CMK (cell line): Measurements from ENCODE around the gene U2SURP.
"Not testable (repeated sequence)": the region's sequence is repeated elsewhere in the genome, so short reads cannot be mapped to it uniquely, and the experiment has no call there.

Experiments
- DNase-seq: peaks from one replicate; pipeline ENCODE4 v3.0.0-alpha.2; 2010; ENCODE audit warnings: low read depth

The U2SURP gene

DNA sequence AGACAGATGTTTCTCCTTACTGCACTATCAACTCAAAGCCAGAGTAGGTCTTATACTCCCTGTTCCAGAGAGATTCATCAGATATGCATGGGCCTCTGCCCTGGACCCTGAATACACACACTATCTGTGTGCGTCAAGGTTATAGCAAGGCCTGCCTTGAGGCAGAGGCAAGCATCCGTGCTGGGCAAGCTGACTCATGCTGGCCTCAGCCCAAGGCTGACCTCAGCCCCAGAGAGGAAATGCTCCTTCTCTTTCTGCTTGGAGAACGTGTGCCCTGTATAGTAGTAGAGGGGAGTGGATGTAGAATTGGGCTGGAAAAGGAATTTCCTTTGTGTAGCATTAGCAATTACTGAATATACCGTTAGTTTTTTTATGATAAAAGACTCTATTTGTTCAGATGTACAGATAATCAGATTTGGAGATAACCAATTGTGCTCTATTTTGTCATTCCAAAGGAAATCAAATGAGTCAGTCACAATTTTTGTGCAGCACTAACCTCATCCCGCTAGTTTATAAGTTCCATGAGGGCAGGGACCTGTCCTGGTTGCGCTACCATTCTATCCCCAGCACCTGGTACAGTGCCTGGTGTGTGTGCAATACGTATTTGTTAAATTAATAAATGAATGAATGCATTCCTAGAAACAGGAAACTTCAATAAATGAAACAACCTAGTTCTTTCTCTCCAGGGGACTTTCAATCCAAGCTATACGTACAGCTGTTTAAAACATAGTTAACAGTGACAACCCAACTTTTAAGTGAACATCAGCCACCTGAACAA is 24.6 kb upstream of the U2SURP start:
- DNase-seq: peak; percentile 34

DNA sequence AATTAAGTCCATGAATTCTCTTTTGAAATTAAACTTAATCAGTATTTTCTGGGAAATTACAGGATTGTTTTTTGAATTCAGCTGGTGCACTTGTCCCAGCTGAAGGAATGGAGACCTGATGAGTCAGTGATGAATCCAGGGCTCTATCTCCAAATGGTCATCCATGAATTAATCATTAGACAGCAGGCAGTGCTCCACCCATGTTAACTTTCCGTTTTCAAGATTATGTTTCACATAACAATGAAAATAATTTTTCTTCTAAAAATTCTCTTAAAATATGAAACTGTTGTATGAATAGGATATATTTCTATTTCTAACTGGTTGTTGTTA is 24.0 kb upstream of the U2SURP start:
- no peak for DNase-seq

DNA sequence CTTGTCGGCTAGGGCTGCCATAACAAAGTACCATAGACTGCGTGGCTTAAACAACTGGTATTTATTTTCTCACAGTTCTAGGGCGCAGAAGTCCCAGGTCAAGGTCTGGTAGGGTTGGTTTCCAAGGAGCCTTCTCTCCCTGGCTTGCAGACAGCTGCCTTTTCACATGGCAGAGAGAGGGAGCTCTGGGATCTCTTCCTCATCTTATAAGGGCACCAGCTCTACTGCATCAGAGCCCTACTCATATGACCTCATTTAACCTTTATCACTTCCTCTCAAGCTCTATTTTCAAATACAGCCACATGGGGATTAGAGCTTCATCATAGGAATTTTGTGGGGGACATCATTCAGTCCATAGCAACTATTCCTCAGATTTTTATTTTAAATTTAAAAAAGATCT is 20.3 kb upstream of the U2SURP start:
- DNase-seq: no peak

DNA sequence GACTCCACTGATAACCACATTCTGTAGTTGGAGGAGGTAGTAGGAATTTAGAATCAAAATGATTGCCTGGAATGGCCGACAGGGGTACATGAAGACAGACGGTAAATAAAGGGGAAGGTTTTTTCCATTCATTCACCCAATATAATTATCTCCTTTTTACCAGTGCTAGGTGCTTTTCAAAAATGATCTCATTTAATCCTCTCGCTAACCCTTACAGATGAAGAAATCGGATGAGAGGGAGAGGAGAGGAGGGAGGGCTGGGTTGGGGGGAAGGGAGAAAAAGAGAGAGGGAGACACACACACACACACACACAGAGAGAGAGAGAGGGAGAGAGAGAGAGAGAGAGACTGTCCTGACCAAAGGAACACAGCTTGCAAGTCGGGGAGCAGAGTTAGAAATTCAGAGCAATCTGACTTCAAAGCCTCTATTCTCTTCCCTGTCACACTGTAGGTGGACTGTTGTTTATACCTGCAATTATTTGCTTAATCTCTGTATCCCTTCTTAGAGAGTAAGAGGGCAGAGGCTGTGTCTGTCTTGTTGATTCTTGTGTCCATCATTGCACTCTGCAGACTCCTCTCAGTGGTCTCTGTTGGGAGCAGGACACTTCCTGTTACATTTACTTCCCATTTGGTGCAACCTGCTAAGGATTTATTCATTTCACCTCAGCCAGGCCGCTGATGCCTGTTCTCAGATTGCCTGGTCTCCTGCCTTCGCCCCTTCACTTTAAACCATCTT is 19.2 kb upstream of the U2SURP start:
- DNase-seq: no peak

DNA sequence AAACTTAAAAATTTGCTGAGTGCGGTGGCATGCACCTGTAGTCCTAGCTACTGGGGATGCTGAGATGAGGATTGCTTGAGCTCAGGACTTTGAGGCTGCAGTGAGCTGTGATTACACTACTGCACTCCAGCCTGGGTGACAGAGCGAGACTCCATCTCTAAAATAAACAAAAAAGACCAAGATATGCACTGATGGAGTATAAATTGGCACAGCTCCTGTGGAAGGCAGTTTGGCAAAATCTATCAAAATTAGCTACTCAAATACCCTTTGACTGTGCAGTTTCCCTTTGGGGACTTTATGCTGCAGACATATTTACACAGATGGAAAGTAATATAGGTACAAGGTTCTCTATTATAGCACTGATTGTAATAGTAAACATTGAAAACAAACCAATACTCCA is 18.1 kb upstream of the U2SURP start:
- DNase-seq: no peak

DNA sequence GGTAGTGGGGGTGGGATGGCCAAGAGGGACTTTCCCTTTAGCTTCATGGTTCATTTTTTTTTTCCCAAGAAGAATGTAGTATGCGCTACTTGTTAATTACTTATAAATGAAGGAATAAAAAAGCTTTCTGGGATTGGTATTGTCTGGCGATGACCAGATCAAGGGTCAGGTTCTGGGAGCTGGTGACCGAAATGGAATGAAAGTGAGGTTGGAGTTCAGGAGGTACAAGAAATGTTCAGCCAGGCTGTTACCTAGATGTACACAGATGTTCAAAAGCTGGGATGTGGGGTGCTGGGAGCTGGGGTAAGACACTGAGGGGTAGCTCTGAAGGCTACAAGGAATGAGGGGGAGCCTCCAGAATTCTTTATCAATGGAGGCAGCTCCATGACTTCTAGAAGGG is 17.1 kb upstream of the U2SURP start:
- DNase-seq: no peak

DNA sequence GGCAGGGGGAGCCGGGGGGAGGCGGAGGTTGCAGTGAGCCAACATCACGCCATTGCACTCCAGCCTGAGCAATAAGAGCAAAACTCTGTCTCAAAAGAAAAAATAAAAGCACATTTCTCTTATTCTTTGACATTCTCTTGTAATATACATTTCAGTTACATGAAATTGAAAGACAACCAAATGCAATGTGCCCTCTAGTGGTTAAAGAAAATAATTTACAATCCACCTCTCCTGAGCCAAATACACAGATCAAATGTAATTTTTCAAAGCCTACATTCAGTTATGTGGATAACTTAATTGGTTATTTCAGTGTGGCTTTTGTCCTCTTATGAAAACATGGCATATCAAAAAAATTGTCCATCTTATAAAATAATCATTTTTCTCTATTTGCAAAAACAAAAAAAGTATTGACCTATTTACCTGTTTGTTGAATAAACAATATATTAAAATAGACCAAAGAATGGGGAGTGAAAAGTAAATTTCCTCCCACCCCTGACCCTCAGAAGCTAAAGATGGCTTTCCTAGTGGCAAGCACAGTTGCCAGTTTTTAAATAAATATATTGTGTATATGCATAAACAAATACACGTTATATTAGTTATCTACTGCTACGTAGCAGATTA is 14.2 kb upstream of the U2SURP start:
- no peak for DNase-seq

DNA sequence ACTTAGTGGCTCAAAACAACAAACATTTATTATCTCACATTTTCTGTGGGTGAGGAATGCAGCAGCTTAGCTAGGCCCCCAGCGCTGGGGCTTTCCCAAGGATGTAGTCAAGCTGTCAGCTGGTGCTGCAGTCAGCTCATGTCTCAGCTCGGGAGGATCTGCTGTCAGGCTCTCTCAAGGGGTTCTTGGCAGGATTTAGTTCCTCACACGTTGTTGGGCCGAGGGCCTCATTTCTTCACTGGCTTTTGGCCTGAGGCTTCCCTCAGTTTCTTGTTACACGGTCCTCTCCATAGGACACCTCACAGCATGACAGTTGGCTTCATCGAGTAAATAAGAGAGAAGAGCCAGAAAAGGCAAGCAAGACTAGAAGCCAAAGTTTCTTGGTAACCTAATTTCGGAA is 13.7 kb upstream of the U2SURP start:
- DNase-seq: no peak

DNA sequence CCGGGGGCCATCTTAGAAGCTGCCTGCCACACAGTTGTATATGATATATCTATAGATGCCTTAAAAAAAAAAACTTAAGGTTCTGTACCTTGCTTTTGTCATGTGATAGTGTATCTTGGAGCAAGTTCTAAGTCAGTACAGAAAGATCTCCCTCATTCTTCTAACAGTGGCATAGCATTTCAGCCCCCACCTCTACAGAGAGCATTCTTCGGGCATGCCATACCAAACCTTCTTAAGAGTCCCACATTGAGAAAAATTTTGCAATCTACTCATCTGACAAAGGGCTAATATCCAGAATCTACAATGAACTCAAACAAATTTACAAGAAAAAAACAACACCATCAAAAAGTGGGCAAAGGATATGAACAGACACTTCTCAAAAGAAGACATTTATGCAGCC is 13.1 kb upstream of the U2SURP start:
- not testable (repeated sequence) for DNase-seq

DNA sequence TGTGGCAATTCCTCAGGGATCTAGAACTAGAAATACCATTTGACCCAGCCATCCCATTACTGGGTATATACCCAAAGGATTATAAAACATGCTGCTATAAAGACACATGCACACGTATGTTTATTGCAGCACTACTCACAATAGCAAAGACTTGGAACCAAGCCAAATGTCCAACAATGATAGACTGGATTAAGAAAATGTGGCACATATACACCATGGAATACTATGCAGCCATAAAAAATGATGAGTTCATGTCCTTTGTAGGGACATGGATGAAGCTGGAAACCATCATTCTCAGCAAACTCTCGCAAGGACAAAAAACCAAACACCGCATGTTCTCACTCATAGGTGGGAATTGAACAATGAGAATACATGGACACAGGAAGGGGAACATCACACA is 12.5 kb upstream of the U2SURP start:
- DNase-seq: not testable (repeated sequence)

DNA sequence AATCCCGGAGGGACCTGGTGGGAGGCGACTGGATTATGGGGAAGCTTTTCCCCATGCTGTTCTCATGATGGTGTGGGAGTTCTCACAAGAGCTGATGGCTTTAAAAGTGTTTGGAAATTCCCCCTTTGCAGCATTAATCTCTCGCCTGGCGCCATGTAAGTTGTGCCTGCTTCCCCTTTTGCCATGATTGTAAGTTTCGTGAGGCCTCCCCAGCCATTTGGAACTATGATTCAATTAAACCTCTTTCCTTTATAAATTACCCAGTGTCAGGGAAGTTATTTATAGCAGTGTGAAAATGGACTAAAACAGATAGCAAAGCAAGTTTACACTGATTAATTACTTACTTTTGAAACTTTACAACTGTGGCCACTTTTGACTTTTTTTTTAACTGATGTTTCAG is 10.6 kb upstream of the U2SURP start:
- no peak for DNase-seq

DNA sequence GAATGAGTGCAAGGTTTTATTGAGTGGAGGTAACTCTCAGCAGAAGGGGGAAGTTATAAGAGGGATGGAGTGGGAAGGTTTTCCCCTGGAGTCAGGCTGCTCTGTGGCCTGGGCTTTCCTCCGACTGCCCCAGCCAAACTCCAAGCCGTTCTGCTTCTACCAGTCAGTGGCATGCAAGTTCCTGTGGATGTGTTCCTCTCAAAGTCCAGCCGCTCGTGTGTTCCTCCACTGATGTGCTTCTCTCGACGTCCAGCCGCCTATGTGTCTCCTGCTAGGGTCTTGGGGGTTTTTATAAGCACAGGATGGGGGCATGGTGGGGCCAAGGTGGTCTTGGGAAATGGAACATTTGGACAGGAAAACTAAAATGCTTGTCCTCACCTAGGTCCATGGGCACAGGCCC is 9.0 kb upstream of the U2SURP start:
- DNase-seq: no peak

DNA sequence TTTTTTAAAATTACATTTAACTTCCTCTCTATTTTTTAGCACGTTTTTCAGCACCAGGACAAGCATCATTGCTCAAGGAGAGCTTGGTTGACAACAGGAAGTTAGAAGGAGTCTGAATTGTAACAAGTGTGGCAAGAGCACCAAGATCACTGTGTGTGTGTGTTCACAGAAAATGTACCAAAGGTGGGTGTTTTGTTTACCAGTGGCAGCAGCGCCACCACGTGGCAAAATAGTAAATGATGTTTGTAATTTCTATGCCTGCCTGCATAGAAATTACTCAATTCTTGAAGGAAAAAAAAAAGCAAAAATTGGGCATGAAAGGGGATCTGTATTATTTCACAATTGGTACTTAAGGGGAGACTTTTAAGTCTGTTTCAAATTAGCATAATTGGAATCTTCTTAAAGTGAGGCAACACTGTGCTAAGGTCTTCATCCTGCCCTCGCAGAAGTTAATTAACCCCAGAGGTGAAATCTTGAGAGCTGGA is 7.4 kb upstream of the U2SURP start:
- DNase-seq: no peak

DNA sequence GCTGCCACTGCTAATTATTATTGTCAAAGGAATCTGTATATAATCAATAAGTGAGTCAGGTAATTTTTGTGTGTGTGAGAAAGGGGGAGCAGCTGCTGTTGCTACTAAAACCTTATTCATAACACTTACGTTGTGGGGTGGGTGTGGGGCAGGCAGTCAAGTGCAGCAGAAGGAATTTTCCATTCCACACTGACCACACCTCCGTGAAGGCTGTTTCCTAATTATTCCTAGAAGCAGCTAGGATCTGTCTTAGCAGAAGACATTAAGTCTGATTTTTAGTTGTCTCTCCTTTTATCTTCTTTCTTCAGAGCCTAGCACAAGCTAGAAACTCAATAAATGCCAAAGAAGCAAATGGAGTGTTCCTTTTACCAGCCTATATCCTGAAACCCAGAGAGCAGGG is 4.0 kb upstream of the U2SURP start:
- DNase-seq: no peak

DNA sequence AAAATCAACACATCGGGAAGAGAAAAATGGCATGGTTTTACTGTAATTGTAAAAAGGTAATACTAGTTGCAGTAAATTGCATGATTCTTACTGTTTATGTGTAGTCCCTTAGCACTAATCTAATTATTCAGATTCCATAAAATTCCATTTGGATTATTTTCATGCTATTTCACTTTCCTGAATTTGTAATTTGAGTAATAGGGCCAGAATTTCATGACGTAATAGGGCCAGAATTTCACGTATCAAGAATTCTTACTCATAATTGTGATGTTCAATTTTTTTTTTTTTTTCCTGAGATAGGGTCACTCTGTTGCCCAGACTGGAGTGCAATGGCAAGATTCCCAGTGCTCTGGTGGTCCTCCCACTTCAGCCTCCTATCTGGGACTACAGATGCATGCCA is 2.9 kb upstream of the U2SURP start:
- no peak for DNase-seq

DNA sequence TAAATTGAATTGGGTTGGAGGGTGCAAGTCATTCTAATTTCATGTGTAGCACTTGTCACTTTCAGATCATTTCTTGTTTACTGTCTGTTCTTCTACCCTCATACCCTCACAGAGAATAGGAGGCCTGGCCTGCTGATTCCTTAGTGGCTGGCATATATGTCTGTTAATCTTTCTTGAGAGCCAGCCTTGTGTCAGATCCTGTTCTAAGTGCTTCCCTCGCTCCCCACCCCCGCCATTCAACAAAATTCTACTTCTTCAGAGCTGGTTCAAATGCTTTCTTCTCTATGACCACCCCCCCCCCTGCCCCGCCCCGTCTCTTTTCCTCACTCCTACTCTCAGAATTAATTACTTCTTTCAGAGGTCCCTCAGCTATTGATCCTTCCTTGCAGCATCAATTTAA is 1.5 kb upstream of the U2SURP start:
- DNase-seq: no peak

DNA sequence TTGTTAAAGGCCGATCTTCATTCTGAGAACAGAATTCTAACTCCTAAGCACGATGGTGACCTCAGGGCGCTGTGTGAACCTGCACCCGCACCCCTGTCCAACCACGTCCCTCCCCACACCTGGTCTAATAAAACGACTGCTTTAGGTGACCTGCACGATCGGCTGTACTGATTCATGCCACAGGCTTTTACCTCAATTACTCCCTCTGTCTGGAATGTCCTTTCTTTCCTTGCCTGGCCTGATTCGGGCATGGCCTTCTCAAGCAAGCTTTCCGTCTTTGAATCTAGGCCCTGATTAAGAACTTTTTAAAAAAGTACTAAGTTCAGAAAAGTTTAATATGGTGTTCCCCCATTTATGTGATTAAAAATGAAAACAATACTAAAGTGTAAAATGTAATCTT is 842 bp upstream of the U2SURP start:
- DNase-seq: no peak

DNA sequence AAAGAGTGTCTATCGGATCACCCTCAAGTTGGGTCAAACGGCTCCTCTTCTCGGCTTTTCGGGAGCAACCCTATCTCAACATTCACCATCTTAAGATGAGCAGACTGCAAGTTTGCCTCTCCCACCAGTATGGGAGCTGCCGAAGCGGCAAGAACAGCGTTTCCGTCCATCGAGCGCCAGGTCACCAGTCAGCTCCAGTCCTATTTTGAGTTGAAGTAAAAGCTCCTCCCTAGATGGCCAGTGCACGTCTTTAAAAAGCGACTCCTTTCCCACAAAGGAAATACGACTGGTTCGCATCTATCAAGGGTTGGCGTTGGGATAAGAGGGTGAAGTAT is 369 bp upstream of the U2SURP start:
- DNase-seq: peak; percentile 42

DNA sequence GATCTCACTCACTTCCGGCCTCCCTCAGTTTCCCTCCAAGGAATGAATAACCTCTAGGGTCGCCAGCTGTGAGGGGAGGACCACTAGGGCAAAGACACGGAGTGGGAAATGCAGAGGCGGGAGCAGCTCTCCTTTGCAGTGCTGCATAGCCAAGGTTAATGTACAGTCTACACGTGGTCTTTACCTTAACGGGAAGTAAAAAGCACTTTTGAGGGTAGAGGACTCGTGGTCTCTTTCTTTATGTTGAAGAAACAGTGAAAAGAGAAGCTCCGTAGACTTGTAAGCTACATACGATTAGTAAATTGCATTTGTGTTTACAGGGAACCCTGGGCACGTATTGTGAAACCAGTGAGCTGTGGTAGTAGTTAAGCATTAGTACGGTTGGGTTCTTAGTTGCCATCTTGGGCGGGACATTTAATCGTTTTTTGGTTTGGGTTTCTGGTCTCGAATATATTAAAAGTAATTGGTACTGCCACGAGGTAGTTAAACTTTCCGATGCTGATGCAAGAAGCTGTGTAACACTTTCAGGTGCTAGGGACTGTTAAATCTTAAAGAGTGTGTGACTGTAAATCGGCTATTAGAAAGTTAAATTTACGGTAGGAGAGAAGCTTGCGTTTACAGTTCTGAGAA is 828 bp downstream of the U2SURP start:
- DNase-seq: peak; percentile 25

DNA sequence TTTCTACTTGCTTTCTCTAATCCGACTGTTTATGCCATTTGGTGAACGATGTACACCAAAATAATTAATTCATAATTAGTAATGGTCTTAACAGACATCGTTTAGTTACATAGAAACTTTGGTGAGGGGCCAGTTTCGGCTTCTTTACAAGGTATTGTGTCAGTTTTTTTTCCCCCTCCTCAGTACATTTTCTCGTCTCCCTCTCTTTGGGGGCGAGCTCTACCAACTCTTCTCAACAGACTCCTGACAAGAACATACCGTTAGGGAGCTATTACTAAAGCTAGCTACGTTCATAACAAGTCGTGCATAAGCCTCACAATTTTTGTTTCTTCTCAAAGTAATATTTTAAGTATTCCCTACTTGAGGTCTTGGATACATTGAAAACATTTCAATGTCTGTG is 1.4 kb downstream of the U2SURP start:
- DNase-seq: no peak

DNA sequence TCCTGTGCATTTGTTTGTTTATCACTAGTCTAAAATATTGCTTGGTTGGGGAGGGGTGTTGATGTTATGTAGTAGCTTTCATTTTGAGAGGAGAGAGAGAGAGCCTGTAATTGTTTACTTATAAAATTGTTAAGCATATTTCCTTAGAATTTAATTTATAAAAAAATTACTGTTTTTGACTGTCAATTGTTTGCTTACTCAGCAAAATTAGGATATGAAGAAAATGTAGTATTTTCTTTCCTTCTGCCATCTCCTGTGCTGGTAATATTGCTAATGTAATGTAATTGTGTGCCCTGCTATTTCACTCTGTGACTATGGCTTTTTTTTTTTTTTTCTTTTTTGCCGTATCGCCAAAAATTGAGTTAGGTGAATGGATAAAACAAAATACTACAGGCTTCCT is 3.5 kb downstream of the U2SURP start:
- DNase-seq: no peak

DNA sequence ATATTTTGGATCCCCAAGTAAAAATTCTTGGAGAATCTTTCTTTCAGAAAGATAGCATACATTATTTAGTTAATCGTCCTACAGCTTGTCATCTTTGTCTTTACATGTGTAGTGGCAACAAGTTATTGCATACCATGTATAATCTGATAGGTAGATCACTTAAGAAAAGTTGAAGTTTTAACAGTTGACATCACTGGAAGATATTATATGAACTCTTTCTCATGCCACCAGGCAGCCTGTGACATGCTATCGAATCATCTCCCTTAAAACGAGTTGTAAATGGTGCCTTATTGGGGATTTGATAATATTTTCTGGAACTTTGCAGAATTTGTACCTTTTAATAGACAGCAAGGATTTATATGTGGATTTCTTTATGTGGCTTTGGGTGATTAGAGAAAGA is 8.7 kb downstream of the U2SURP start:
- DNase-seq: no peak

DNA sequence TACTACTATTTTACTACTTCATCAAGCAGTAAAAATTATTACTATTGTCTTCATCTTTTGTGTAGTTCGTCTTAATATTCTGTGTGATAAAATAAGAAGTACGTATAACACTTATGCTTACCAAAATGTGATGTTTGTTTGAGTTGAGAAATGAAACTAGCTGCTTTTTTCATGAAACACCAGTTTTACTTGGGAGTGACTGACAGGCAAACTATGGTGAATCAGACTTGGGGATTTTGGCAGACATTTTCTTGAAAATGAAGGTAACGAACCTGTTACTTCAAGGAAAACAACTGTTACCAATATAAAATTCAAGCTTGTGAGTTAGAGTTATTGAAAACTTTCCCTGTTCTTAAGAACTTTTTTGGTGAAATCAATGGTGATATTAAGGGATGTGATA is 10.3 kb downstream of the U2SURP start:
- no peak for DNase-seq
